ENCODE data around the gene RCL1.

Gene RCL1

DNA sequence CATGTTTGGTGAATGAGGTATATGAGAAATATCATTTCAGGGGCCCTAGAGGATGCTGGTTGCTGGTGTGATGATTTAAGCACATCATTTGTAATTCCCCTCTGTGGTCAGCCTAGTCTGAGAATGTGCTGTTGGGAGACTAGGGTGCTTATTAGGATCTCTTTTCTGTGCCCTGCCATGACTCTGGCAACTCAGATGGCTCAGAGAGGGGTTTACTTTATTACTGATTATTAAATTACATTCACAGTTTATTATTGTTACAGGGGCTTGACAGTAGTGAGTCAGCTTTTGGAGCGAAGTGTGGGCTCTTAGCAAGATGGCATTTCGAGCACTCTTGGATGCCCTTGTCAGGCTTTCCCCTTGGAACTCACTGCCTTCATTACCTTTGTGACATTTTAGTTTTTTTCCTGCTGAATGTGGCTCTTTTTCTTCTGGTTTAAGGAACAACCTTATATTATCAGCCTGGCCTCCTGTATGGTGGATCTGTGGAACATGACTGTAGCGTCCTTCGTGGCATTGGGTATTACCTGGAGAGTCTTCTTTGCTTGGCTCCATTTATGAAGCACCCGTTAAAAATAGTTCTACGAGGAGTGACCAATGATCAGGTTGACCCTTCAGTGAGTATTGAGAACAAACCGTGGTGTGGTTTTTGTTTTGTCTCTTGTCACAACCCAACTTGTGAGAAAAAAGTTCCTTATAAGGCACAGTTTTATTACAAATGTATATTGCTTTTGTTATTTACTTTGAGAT is 33.8 kb downstream of the RCL1 start:
- TF ChIP-seq, protein P1, sequence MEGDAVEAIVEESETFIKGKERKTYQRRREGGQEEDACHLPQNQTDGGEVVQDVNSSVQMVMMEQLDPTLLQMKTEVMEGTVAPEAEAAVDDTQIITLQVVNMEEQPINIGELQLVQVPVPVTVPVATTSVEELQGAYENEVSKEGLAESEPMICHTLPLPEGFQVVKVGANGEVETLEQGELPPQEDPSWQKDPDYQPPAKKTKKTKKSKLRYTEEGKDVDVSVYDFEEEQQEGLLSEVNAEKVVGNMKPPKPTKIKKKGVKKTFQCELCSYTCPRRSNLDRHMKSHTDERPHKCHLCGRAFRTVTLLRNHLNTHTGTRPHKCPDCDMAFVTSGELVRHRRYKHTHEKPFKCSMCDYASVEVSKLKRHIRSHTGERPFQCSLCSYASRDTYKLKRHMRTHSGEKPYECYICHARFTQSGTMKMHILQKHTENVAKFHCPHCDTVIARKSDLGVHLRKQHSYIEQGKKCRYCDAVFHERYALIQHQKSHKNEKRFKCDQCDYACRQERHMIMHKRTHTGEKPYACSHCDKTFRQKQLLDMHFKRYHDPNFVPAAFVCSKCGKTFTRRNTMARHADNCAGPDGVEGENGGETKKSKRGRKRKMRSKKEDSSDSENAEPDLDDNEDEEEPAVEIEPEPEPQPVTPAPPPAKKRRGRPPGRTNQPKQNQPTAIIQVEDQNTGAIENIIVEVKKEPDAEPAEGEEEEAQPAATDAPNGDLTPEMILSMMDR (IDR thresholded peaks at IDR 0.05) = no peak

DNA sequence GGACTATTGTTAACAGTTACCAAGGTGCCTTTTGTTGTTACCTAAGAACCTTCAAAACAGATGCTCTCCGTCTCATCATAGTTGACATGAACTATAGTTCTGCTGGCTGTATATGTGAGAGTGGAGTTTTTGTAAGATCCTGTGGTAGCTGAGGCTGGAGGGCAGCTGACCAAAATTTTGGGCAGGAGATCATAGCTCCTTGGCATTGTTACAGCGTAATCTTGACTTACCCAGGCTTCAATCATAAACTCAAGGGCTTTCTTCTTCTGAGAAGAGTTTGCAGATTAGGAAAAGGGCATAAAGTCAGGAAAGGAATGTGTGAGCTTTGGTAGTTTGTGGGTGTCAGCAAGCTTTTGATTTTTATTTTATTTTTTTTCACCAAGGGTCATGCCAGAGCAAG is 34.5 kb downstream of the RCL1 start:
- TF ChIP-seq, protein P1 (IDR thresholded peaks at IDR 0.05) = no peak

DNA sequence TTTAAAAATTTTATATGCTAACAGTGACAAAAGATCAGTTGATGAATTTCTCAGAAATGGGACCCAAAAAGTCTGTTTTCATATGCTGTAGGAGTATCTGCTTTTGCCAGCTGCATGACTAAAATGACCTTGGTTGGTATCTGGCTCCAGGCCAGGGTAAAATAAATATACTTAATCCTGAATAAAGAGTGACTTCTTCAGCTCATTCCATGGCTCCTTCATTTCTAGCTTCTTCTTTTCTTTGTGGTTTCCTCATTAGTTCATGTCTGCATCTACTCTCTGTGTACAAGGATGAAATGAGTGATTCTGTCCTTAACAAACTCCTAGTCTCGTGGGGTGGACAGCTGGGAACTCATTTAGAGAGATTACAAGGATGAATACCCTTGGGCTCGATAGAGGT is 36.0 kb downstream of the RCL1 start:
- TF ChIP-seq, protein P1 (IDR thresholded peaks at IDR 0.05) = no peak

DNA sequence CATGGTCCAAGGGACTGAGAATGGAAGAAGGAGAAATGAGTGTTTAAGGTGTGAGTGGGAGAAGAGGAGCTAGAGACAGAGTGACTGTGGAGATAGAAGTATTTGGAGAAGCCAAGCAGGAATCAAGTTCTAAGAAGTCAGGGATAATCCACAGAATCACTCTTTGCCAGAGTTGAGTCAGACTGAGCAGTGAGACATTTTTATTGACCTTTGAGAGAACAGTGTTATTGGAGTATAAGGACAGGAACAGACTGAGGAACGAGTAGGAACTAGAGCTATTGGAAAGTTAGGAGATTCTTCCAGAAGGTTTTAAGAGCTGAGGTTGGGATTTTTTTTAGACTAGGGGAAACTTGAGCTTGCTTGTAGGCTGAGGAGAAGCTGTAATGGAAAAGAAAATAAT is 37.2 kb downstream of the RCL1 start:
- TF ChIP-seq, protein P1 (IDR thresholded peaks at IDR 0.05) = no peak

DNA sequence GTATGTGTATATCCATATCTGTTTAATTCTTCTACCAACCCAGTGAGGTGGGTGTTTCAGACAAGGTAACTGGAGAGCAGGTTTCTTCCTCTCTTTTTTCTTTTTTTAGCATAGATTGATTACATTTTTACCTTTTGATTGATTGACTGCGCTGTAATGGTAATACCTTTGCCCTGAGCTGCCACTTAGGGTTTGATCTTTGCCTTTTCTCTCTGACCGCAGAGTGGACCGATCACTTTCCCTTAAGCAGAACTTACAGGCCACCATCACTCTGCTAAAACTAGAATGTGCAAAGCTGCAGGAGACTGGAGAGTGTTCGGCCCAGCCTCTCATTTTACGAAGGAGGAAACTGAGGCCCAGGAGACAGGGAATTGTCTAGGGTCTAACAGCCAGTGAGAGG is 38.0 kb downstream of the RCL1 start:
- TF ChIP-seq, protein P1 (IDR thresholded peaks at IDR 0.05) = no peak

DNA sequence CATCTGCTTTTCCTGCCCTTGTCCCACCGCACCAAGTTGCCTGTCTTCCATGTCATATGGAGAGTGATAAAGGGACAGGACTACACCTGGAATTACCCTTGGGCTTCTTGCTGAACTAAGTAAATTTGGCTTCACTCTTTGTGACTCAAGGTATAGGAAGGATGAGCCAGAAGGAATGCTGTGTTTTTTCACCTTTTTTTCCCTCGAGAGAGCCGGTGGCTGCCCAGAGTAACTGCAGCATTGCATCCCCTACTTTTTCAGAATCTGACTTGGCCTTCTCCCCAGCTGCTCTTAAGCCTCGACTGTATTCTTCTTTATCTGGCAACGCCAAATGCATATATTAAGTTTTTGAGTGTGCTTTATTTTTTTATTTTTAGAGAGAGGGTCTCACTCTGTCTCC is 38.4 kb downstream of the RCL1 start:
- TF ChIP-seq, protein P1 (IDR thresholded peaks at IDR 0.05) = no peak

DNA sequence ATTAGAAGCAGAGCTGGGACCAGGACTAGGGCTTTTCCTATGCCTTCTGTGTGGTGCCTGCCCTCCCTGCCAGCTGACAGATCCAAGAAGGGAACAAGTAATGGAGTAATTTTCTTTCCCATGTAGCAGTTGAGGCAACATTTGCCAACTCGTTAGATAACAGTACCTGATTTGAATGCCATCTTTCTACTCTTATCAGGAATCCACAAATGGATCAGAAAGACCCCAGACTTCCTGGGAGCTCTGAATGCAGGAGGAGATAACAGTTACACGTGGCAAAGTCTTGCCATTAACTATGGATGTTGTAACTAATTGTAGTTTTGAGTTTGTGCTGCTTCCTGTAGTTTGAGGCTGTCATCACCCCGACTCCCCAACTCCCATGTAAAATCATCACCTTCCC is 39.2 kb downstream of the RCL1 start:
- TF ChIP-seq, protein P1 (IDR thresholded peaks at IDR 0.05) = no peak
